ENCODE results near the gene TBCK. TPM values are rescaled to one million over a fixed set of nuclear protein-coding genes. Genes with fewer than 3 reads are reported as not detected.

The TBCK gene
- total RNA-seq, result 10 to 100 TPM; 37.4 to 97.1 (median 48.3) TPM

DNA sequence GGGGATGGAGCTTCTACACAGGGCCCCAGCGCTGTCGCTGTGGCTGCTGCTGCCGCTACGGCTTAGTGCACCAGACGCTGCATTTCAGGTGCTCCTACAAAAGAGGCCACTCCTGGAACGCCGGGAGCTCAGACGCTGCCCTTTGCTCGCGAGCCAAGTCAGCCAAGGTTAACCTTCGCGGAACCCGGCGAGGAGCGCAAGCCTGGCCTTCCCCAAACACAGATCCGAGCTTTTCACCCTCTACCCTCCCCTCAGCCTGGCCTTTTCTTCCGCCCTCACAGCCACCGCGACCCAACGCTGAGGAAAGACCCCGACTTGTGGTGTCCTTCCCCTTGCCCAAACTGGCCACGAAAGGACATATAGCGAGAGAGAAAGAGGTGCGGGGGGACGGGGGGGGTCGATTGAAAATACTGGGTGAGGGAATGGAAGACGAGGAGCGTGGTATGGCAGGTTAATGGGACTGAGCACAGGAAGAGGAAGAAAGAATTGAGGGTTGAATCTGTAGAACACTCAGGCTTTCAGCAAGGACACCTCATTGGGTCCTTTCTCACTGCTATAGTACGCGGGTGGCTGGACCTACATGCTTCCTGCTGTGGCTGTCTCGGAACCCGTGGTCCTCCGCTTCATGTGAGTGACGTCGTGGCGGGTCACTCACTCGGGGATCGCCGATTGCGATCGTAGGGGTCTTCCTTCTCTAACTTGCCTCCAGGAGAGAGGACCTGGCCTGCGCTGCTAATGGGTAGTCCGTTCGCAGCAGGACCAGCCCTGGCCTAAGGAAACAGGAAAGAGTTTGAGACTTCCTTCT, at the start of gene TBCK, which contains the start of gene AIMP1:
TSS of gene TBCK (minus strand) at position 242 of the 805 bp plus-strand sequence. CDS start 7,249 bp downstream, outside the sequence.
TSS of gene AIMP1 (plus strand) at position 583 of the 805 bp plus-strand sequence. CDS start 8,460 bp downstream, outside the sequence.
- peak; percentile 85 to 89 for DNase-seq
- no peaks in the 10 kb centered on the region for H3K36me3 ChIP-seq
- H3K4me1 ChIP-seq, result peaks cover 9 to 15% of the 10 kb centered on the region in 2 donors
- no peaks in the 10 kb centered on the region for H3K27me3 ChIP-seq
- no peaks in the 10 kb centered on the region for H3K9me3 ChIP-seq
- peak within 1 kb of the TSS; percentile 77 to 90 for H3K4me3 ChIP-seq
- peak within 1 kb of the TSS; percentile 91 to 92 for H3K27ac ChIP-seq
- TF ChIP-seq, protein P1, sequence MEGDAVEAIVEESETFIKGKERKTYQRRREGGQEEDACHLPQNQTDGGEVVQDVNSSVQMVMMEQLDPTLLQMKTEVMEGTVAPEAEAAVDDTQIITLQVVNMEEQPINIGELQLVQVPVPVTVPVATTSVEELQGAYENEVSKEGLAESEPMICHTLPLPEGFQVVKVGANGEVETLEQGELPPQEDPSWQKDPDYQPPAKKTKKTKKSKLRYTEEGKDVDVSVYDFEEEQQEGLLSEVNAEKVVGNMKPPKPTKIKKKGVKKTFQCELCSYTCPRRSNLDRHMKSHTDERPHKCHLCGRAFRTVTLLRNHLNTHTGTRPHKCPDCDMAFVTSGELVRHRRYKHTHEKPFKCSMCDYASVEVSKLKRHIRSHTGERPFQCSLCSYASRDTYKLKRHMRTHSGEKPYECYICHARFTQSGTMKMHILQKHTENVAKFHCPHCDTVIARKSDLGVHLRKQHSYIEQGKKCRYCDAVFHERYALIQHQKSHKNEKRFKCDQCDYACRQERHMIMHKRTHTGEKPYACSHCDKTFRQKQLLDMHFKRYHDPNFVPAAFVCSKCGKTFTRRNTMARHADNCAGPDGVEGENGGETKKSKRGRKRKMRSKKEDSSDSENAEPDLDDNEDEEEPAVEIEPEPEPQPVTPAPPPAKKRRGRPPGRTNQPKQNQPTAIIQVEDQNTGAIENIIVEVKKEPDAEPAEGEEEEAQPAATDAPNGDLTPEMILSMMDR (IDR thresholded peaks at IDR 0.05), result no peak
- TF ChIP-seq POLR2A (IDR thresholded peaks at IDR 0.05), result peak in 1 of 2 donors; percentile 58
- intact Hi-C loops (cut with DNase I; ENCODE audit: low total_unique reads), result no loop called here

DNA sequence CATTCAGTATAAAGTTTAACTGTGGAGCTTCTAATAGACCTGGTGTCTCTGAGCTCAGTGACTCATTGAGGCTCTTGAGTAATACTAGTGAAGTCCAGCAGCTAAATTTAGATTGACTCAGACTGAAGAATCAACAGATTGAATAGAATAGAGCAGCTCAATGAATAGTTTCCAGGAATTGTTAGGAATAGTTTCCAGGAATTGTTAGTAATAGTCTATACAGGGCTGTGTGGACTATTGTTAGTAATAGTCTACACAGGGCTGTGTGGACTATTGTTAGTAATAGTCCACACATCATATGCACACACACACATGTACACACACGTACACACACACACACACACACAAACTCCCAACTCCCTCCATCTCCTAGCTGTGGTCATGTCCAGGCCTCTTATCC, 49.6 kb upstream of the TBCK start:
- no peaks in the 10 kb centered on the region for H3K4me1 ChIP-seq
- H3K27ac ChIP-seq, result no peak overlapping the region
- intact Hi-C loops (cut with DNase I; ENCODE audit: low total_unique reads), result no loop called here
- DNase-seq, result no peak
- TF ChIP-seq POLR2A (IDR thresholded peaks at IDR 0.05), result no peak
- TF ChIP-seq, protein P1 (IDR thresholded peaks at IDR 0.05), result no peak
- H3K27me3 ChIP-seq, result no peaks in the 10 kb centered on the region
- H3K9me3 ChIP-seq, result no peaks in the 10 kb centered on the region
- H3K36me3 ChIP-seq, result no peaks in the 10 kb centered on the region
- no peak overlapping the region for H3K4me3 ChIP-seq

DNA sequence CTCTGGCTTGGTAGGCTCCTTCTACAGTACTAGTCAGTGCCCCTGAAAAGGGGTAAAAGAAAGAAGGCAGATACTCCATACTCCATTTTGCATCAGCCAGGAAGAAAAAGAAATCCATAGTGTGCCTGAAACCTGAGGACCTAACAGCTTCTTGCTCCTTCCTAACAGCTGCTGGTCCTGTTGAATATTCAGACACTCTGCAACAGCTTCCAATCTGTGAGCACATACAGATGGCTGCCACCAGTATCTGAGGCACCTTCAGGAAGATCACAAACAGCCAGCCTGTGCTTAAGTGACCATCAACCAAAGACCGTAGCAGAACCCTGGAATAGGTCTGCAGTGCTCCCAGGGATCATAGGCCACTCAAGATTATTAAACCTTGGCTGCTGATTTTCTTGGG, 48.3 kb upstream of the TBCK start:
- no peak for DNase-seq
- Histone ChIP-seq H3K36me3 (no peaks in the 10 kb centered on the region), H3K4me1 (no peaks in the 10 kb centered on the region), H3K27ac (no peak overlapping the region), H3K27me3 (no peaks in the 10 kb centered on the region), H3K9me3 (no peaks in the 10 kb centered on the region), H3K4me3 (no peak overlapping the region)
- TF ChIP-seq POLR2A (IDR thresholded peaks at IDR 0.05), result no peak
- TF ChIP-seq, protein P1 (IDR thresholded peaks at IDR 0.05), result no peak
- intact Hi-C loops (cut with DNase I; ENCODE audit: low total_unique reads), result no loop called here

DNA sequence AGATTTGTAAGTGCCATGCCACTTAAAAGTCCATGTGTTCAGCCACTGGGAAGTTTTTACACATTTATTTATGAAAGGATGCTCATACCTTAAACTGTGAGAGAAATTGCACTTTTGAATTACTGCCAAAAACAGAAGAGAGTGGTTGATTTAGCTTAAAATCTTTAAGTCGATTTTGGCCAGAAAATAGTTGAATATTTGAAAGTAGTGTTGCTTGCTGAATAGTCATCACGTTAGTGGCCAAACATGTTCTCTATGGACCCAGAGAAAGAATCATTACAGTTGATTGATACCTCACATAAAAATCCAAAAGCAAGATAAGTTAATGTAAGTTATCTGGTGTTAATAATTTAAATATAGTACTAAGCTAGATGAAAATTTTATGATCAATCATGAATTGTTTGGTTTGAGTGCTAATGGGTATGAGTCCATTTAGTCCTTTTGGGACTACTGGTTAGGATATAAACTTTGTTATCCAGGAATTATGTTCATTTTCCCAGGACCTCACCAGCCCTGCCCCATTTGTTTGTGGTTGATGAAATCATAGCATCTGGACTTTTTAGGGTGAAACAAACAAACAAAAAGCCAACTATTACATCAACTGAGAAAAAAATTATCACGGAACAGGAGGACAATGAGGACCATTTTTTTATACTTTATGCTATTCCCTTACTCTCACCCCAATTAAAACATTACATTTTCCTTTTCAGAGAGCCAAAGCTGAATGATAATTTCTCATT, 46.2 kb upstream of the TBCK start:
- Histone ChIP-seq H3K4me1 (no peaks in the 10 kb centered on the region), H3K36me3 (no peaks in the 10 kb centered on the region), H3K4me3 (no peak overlapping the region), H3K27me3 (no peaks in the 10 kb centered on the region), H3K9me3 (no peaks in the 10 kb centered on the region), H3K27ac (no peak overlapping the region)
- no peak for TF ChIP-seq POLR2A (IDR thresholded peaks at IDR 0.05)
- TF ChIP-seq, protein P1 (IDR thresholded peaks at IDR 0.05), result no peak
- no peak for DNase-seq
- intact Hi-C loops (cut with DNase I; ENCODE audit: low total_unique reads), result no loop called here

DNA sequence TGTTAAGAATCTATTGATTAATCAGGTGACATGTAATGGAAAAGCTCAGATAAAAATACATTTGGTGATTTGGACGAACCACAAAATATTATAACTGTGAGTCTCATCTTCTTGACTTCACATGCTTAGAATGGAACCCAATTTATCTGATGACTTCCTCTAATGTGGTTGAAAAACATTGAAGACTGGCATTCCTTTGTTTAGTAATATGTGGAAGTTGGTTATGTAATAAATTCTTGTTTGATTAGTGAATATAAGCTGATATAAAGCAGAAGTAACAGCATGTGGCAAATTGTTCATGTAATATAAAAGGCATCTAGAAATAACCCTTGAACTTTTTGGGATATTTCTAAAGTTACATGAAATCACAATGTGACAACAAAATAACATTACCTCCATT, 42.9 kb upstream of the TBCK start:
- H3K4me1 ChIP-seq, result no peaks in the 10 kb centered on the region
- TF ChIP-seq POLR2A (IDR thresholded peaks at IDR 0.05), result no peak
- H3K27ac ChIP-seq, result no peak overlapping the region
- no peak overlapping the region for H3K4me3 ChIP-seq
- no peaks in the 10 kb centered on the region for H3K9me3 ChIP-seq
- no peaks in the 10 kb centered on the region for H3K36me3 ChIP-seq
- H3K27me3 ChIP-seq, result no peaks in the 10 kb centered on the region
- DNase-seq, result no peak
- intact Hi-C loops (cut with DNase I; ENCODE audit: low total_unique reads), result no loop called here

Measured in uterus (tissue), 4 donors.